Measurements from ENCODE around the gene PAX7. TPM values are rescaled to one million over a fixed set of nuclear protein-coding genes. Genes with fewer than 3 reads are reported as not detected.

The PAX7 gene
- total and polyA plus RNA-seq, 2 donors (not counting 1 experiment from before 2014, with no cell fraction given): not detected

DNA sequence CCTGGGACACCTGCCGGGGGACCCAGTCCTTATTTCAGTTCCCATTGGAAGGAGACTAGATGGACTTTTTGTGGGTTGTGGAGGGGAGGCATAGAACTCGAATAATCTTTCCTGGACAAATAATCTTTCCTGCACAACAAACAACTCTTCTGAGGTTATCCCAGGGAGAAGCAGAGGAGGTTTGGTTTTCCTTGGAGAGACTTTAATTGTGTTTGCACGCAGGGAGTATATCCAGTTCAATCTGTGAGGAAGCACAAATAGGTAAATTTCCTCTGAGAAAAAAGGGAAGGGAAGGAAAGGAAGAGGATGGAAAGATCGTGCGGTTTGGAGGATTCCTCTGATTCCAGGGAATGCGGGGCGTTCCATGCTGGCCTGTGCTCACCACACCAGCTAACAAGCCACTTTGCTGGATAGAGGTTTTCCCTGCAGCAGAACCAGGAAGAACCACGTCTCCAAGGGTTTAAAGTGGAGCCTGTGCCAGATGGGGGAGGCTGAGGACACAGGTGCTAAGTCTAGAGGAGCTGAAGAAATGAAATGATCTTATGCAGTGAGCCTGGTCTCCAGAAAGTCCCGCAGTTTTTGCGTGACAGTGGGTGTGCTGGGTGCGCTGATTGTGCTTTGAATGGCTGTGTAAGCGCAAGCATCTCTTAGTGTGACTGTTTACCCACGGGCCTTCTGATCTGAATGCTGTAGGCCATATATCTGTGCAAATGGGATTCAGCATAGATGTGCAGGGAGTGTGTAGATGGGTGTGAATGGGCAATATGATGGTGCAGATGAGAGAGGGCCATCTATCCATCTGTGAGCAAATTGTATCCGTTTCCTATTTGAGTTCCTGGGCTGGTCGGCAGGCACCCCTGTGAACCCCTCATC lies 7.6 kb downstream of the PAX7 start:
- CTCF ChIA-PET: no interaction called here
- no peak overlapping the region for H3K4me2 ChIP-seq (replicated peaks; ENCODE audit: low read depth, low read length, poor library complexity, severe bottlenecking)
- H3K9me3 ChIP-seq (ENCODE audit: control extremely low read depth in 1 of 3, control insufficient read depth in 2 of 3, insufficient read depth in 1 of 3, low read length in 2 of 3): peaks cover 0 to 3% (median 0%) of the 10 kb centered on the region in 3 donors

More for the DNA sequence above, 7.6 kb downstream of the PAX7 start:
- Mint-ChIP-seq H3K4me3 (no peak overlapping the region), H3K9me3 (ENCODE audit: insufficient read depth) (no peaks in the 10 kb centered on the region), H3K27ac (no peak overlapping the region), H3K4me1 (no peaks in the 10 kb centered on the region), H3K27me3 (peaks cover 86% of the 10 kb centered on the region)
- H3K9ac ChIP-seq (ENCODE audit: low read length): no peak overlapping the region
- H3K36me3 ChIP-seq (replicated peaks in 1 of 2; ENCODE audit: control extremely low read depth in 1 of 2, control insufficient read depth in 1 of 2, extremely low read depth in 1 of 2, insufficient read depth in 2 of 2, low read length in 1 of 2): no peaks in the 10 kb centered on the region
- H3K27ac ChIP-seq (ENCODE audit: low read length in 2 of 2): no peak overlapping the region
- no peak for DNase-seq
- 7% methylated on average over 11 of the region's 15 CpGs for WGBS (ENCODE audit: insufficient coverage)
- TF ChIP-seq EZH2 (IDR thresholded peaks at IDR 0.05; ENCODE audit: borderline replicate concordance, insufficient read depth, low read depth, low read length, poor library complexity, severe bottlenecking) (no peak), CTCF (IDR thresholded peaks at IDR 0.05) (no peak)
- no peaks in the 10 kb centered on the region for H3K79me2 ChIP-seq (ENCODE audit: control insufficient read depth, insufficient read depth, low read length)
- intact Hi-C loops (cut with micrococcal nuclease): no loop called here
- no peak overlapping the region for H3K4me3 ChIP-seq (ENCODE audit: control extremely low read depth in 1 of 5, extremely low read depth in 1 of 5, insufficient read depth in 1 of 5, low read depth in 2 of 5, low read length in 4 of 5)
- H3K27me3 ChIP-seq (replicated peaks in 1 of 4; ENCODE audit: control extremely low read depth in 1 of 4, control insufficient read depth in 3 of 4, insufficient read depth in 4 of 4, low read length in 3 of 4): peaks cover 0 to 72% (median 44%) of the 10 kb centered on the region in 4 experiments
- no peak overlapping the region for H2AFZ ChIP-seq (ENCODE audit: insufficient read depth, low read depth, low read length, poor library complexity, severe bottlenecking)
- peaks cover 0 to 3% of the 10 kb centered on the region in 2 donors for H3K4me1 ChIP-seq (ENCODE audit: control insufficient read depth in 2 of 2, insufficient read depth in 2 of 2, low read length in 2 of 2)
- POLR2A ChIA-PET: no interaction called here
- H4K20me1 ChIP-seq (ENCODE audit: control insufficient read depth, insufficient read depth, low read length, poor library complexity, severe bottlenecking): no peaks in the 10 kb centered on the region
- no peak for ATAC-seq (ENCODE audit: low read depth)

Measured in B cell (primary cell).